GM12878 (cell line): Measurements from ENCODE around the gene BICRA.

Source experiments
- ATF2 ChIP-seq: IDR thresholded peaks from 2 replicates; pipeline ENCODE4 v1.6.1; 2012; ENCODE audit warnings: low read length, inconsistent platforms
- BHLHE40 ChIP-seq, 2 experiments: fragments of 450-650 bp in 1 of 2; IDR thresholded peaks; 2 replicates each; pipeline ENCODE4 v1.6.1; 2011 to 2017; ENCODE audit warnings: low read depth in 2 of 2, borderline replicate concordance in 1 of 2, improper control_type of control experiment in 1 of 2, low read length in 1 of 2, mild to moderate bottlenecking in 1 of 2
- EP300 ChIP-seq, 2 experiments: fragments of 150-350 bp in 1 of 2; IDR thresholded peaks; 2 replicates each; pipeline ENCODE4 v1.6.1; 2011 to 2012; ENCODE audit warnings: low read depth in 2 of 2, low read length in 2 of 2, borderline replicate concordance in 1 of 2, improper control_type of control experiment in 1 of 2, inconsistent platforms in 1 of 2; ENCODE audit not compliant: control insufficient read depth in 1 of 2
- MTA3 ChIP-seq: IDR thresholded peaks from 2 replicates; pipeline ENCODE4 v1.6.1; 2012; ENCODE audit warnings: low read length, inconsistent platforms, borderline replicate concordance
- MYC ChIP-seq: IDR thresholded peaks from 2 replicates; pipeline ENCODE4 v1.6.1; 2011; ENCODE audit warnings: mild to moderate bottlenecking, low read length, moderate library complexity, inconsistent platforms; ENCODE audit not compliant: insufficient read depth, insufficient replicate concordance, insufficient read length, severe bottlenecking
- POLR2A ChIP-seq: IDR thresholded peaks from 2 replicates; pipeline ENCODE4 v1.6.1; 2011; ENCODE audit warnings: low read depth, mild to moderate bottlenecking, low read length
- POLR2AphosphoS5 ChIP-seq: IDR thresholded peaks from 2 replicates; pipeline ENCODE4 v1.6.1; 2011; ENCODE audit warnings: mild to moderate bottlenecking, low read length, inconsistent platforms
- SRF ChIP-seq, 2 experiments: IDR thresholded peaks; 2 replicates each; pipeline ENCODE4 v1.6.1; 2011; ENCODE audit warnings: low read depth in 2 of 2, low read length in 2 of 2, mild to moderate bottlenecking in 1 of 2, moderate library complexity in 1 of 2
- TAF1 ChIP-seq: IDR thresholded peaks from 2 replicates; pipeline ENCODE4 v1.6.1; 2011; ENCODE audit warnings: mild to moderate bottlenecking, low read depth, low read length, borderline replicate concordance
- USF2 ChIP-seq: IDR thresholded peaks from 2 replicates; pipeline ENCODE4 v1.6.1; 2011; ENCODE audit warnings: low read depth, low read length, improper control_type of control experiment, borderline replicate concordance
- TF ChIP-seq, protein P1 (sequence below), 3 experiments: IDR thresholded peaks in 2 of 3; conservative IDR thresholded peaks in 1 of 3; 2 replicates each; pipeline ENCODE4 v1.5.1; 2011; ENCODE audit warnings: low read depth in 3 of 3, low read length in 3 of 3, mild to moderate bottlenecking in 3 of 3, control low read depth in 2 of 3, moderate library complexity in 2 of 3, inconsistent platforms in 1 of 3, mixed read lengths in 1 of 3; ENCODE audit not compliant: control insufficient read depth in 2 of 3, insufficient read depth in 1 of 3; ENCODE audit errors: extremely low read depth in 1 of 3

DNA sequence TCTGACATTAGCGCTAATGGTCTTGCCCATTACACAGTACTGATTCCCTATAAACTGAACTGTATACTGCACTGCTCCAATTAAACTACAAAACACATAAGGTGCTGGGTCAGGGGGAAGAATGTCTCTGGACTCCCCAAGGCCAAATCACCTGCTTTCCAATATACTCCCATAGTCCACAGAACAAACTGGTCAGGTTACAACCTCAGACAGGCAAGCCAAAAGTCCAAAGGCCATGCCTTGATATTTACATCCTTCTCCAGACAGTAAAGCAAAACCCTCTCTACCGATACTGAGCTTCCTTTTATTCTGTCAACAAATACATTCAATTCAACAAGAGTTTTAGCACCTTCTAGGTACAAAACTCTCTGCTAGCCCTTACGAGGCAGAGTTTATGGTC is 44.9 kb upstream of the BICRA start:
- TF ChIP-seq MTA3 (no peak), EP300 (IDR thresholded peaks at IDR 0.05; ENCODE audit: borderline replicate concordance in 1 of 2, control insufficient read depth in 1 of 2, low read depth in 2 of 2, low read length in 2 of 2) (no peak), POLR2AphosphoS5 (no peak), SRF (IDR thresholded peaks at IDR 0.05; ENCODE audit: low read depth in 2 of 2, low read length in 2 of 2) (no peak), BHLHE40 (IDR thresholded peaks at IDR 0.05; ENCODE audit: borderline replicate concordance in 1 of 2, low read depth in 2 of 2, low read length in 1 of 2) (no peak), ATF2 (no peak), USF2 (no peak), TAF1 (no peak), POLR2A (no peak), MYC (no peak)
- TF ChIP-seq, protein P1, sequence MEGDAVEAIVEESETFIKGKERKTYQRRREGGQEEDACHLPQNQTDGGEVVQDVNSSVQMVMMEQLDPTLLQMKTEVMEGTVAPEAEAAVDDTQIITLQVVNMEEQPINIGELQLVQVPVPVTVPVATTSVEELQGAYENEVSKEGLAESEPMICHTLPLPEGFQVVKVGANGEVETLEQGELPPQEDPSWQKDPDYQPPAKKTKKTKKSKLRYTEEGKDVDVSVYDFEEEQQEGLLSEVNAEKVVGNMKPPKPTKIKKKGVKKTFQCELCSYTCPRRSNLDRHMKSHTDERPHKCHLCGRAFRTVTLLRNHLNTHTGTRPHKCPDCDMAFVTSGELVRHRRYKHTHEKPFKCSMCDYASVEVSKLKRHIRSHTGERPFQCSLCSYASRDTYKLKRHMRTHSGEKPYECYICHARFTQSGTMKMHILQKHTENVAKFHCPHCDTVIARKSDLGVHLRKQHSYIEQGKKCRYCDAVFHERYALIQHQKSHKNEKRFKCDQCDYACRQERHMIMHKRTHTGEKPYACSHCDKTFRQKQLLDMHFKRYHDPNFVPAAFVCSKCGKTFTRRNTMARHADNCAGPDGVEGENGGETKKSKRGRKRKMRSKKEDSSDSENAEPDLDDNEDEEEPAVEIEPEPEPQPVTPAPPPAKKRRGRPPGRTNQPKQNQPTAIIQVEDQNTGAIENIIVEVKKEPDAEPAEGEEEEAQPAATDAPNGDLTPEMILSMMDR (IDR thresholded peaks at IDR 0.05 in 2 of 3, conservative IDR thresholded peaks at IDR 0.05 in 1 of 3; ENCODE audit: control insufficient read depth in 2 of 3, extremely low read depth in 1 of 3, insufficient read depth in 1 of 3, low read depth in 3 of 3, low read length in 3 of 3) = no peak
